Neural progenitor cell (in vitro differentiated cells): ENCODE measurements around the gene CENPC. TPM values are rescaled to one million over a fixed set of nuclear protein-coding genes. Genes with fewer than 3 reads are reported as not detected.

Experiments used
- DNase-seq: peaks from one replicate; pipeline ENCODE4 v3.0.0-alpha.2; 2016; ENCODE audit warnings: low spot score
- H2AFZ ChIP-seq: fragments of 200-600 bp; sonication (generic); replicated peaks from 2 replicates; pipeline ENCODE4 v1.6.1; 2016; ENCODE audit warnings: antibody characterized with exemption
- H3F3A ChIP-seq: fragments of 200-600 bp; sonication (generic); 2 replicates; pipeline ENCODE4 v1.6.1; 2016; ENCODE audit warnings: antibody characterized with exemption, low read depth
- H3K27ac ChIP-seq: fragments of 200-600 bp; sonication (generic); 2 replicates; pipeline ENCODE4 v1.5.1; 2016; ENCODE audit warnings: mild to moderate bottlenecking
- H3K27me3 ChIP-seq: fragments of 200-600 bp; sonication (generic); 2 replicates; pipeline ENCODE4 v1.6.1; 2016; ENCODE audit warnings: mild to moderate bottlenecking, moderate library complexity
- H3K36me3 ChIP-seq: fragments of 200-600 bp; sonication (generic); 2 replicates; pipeline ENCODE4 v1.5.1; 2016
- H3K4me1 ChIP-seq: fragments of 200-600 bp; sonication (generic); 2 replicates; pipeline ENCODE4 v1.6.1; 2016; ENCODE audit warnings: mixed run types
- H3K4me2 ChIP-seq: fragments of 200-600 bp; sonication (generic); 2 replicates; pipeline ENCODE4 v1.6.1; 2016
- H3K4me3 ChIP-seq: fragments of 200-600 bp; sonication (generic); 2 replicates; pipeline ENCODE4 v1.5.1; 2016
- H3K79me2 ChIP-seq: fragments of 200-600 bp; sonication (generic); 2 replicates; pipeline ENCODE4 v1.6.1; 2016; ENCODE audit warnings: low read depth
- H3K9ac ChIP-seq: fragments of 200-600 bp; sonication (generic); 2 replicates; pipeline ENCODE4 v1.6.1; 2016
- H3K9me3 ChIP-seq: fragments of 200-600 bp; sonication (generic); 2 replicates; pipeline ENCODE4 v1.5.1; 2016; ENCODE audit warnings: low read depth
- H4K20me1 ChIP-seq: fragments of 200-600 bp; sonication (generic); 2 replicates; pipeline ENCODE4 v1.6.1; 2016; ENCODE audit warnings: low read depth
- H3K27ac Mint-ChIP-seq: 3 replicates; pipeline ENCODE4 v1.8.0; 2021; ENCODE audit warnings: mixed read lengths
- H3K27me3 Mint-ChIP-seq: 2 replicates; pipeline ENCODE4 v1.8.0; 2022; ENCODE audit warnings: low read depth, mild to moderate bottlenecking, inconsistent platforms, moderate library complexity, mixed read lengths; ENCODE audit not compliant: insufficient read depth
- H3K36me3 Mint-ChIP-seq: 3 replicates; pipeline ENCODE4 v1.8.0; 2021; ENCODE audit warnings: mixed read lengths
- H3K4me1 Mint-ChIP-seq: 3 replicates; pipeline ENCODE4 v1.8.0; 2021; ENCODE audit warnings: mixed read lengths
- H3K4me3 Mint-ChIP-seq: 3 replicates; pipeline ENCODE4 v1.8.0; 2021; ENCODE audit warnings: mild to moderate bottlenecking, moderate library complexity, mixed read lengths
- H3K9me3 Mint-ChIP-seq: 3 replicates; pipeline ENCODE4 v1.8.0; 2020; ENCODE audit warnings: mixed read lengths
- CTCF ChIP-seq: fragments of 200-600 bp; sonication (generic); IDR thresholded peaks from 2 replicates; pipeline ENCODE4 v1.5.1; 2017; ENCODE audit warnings: antibody characterized with exemption, mild to moderate bottlenecking
- EZH2 ChIP-seq: fragments of 200-600 bp; sonication (generic); IDR thresholded peaks from 2 replicates; pipeline ENCODE4 v1.6.1; 2017; ENCODE audit warnings: antibody characterized with exemption, mild to moderate bottlenecking, moderate library complexity
- EZH2phosphoT487 ChIP-seq: fragments of 200-600 bp; sonication (generic); IDR thresholded peaks from 2 replicates; pipeline ENCODE4 v1.6.1; 2017; ENCODE audit warnings: antibody characterized with exemption
- total RNA-seq: library from RNA; depleted of rRNA; stranded (reverse); fragments of >200 nt; gene quantifications from 2 replicates; pipeline ENCODE4 v1.2.3, GENCODE V29; 2015; ENCODE audit warnings: low replicate concordance

Gene CENPC
- total RNA-seq, 1 donor from 2014 or later: 85.2 TPM

- peaks cover 42% of the 10 kb centered on the region for H3K36me3 Mint-ChIP-seq
- no peaks in the 10 kb centered on the region for H3K9me3 ChIP-seq
- H3K4me1 ChIP-seq: no peaks in the 10 kb centered on the region
- H3K4me2 ChIP-seq: no peak overlapping the region
- H3F3A ChIP-seq: no peaks in the 10 kb centered on the region
- peaks cover 9% of the 10 kb centered on the region for H3K9me3 Mint-ChIP-seq
- H3K4me1 Mint-ChIP-seq: no peaks in the 10 kb centered on the region
- no peaks in the 10 kb centered on the region for H3K27me3 ChIP-seq
- no peak overlapping the region for H2AFZ ChIP-seq
- no peak overlapping the region for H3K27ac ChIP-seq
- no peak overlapping the region for H3K9ac ChIP-seq
- peaks cover 8% of the 10 kb centered on the region for H3K36me3 ChIP-seq
- H3K4me3 Mint-ChIP-seq: no peak overlapping the region
- H3K27ac Mint-ChIP-seq: no peak overlapping the region
- no peak for TF ChIP-seq EZH2
- no peak for TF ChIP-seq EZH2phosphoT487
- TF ChIP-seq CTCF: no peak
- no peaks in the 10 kb centered on the region for H3K27me3 Mint-ChIP-seq
- no peak overlapping the region for H3K4me3 ChIP-seq
- DNase-seq: no peak
- peaks cover 5% of the 10 kb centered on the region for H4K20me1 ChIP-seq
- peaks cover 81% of the 10 kb centered on the region for H3K79me2 ChIP-seq
Measured at GRCh38 chr4:67522851-67523671, 22.2 kb downstream of the CENPC start.

GRCh38 chr4:67522230-67522629 lies 23.1 kb downstream of the CENPC start:
- no peak overlapping the region for H3K27ac Mint-ChIP-seq
- H2AFZ ChIP-seq: no peak overlapping the region

GRCh38 chr4:67521506-67521905 lies 23.8 kb downstream of the CENPC start:
- Histone ChIP-seq H4K20me1 (peaks cover 5% of the 10 kb centered on the region), H3K79me2 (peaks cover 68% of the 10 kb centered on the region), H3K4me3 (no peak overlapping the region), H3K4me1 (no peaks in the 10 kb centered on the region), H3F3A (no peaks in the 10 kb centered on the region), H2AFZ (no peak overlapping the region), H3K9me3 (no peaks in the 10 kb centered on the region), H3K4me2 (no peak overlapping the region), H3K27me3 (no peaks in the 10 kb centered on the region), H3K27ac (no peak overlapping the region), H3K36me3 (peaks cover 8% of the 10 kb centered on the region), H3K9ac (no peak overlapping the region)
- H3K9me3 Mint-ChIP-seq: peaks cover 9% of the 10 kb centered on the region
- no peaks in the 10 kb centered on the region for H3K4me1 Mint-ChIP-seq
- H3K27ac Mint-ChIP-seq: no peak overlapping the region
- no peaks in the 10 kb centered on the region for H3K27me3 Mint-ChIP-seq
- H3K4me3 Mint-ChIP-seq: no peak overlapping the region
- DNase-seq: no peak
- H3K36me3 Mint-ChIP-seq: peaks cover 40% of the 10 kb centered on the region
- TF ChIP-seq EZH2 (no peak), EZH2phosphoT487 (no peak), CTCF (no peak)

More at GRCh38 chr4:67522230-67522629, 23.1 kb downstream of the CENPC start:
- no peaks in the 10 kb centered on the region for H3K27me3 ChIP-seq
- no peaks in the 10 kb centered on the region for H3K9me3 ChIP-seq
- Mint-ChIP-seq H3K4me3 (no peak overlapping the region), H3K27me3 (no peaks in the 10 kb centered on the region), H3K4me1 (no peaks in the 10 kb centered on the region), H3K36me3 (peaks cover 40% of the 10 kb centered on the region), H3K9me3 (peaks cover 9% of the 10 kb centered on the region)
- no peak for TF ChIP-seq EZH2phosphoT487
- no peak for TF ChIP-seq EZH2
- TF ChIP-seq CTCF: no peak
- H3K4me2 ChIP-seq: no peak overlapping the region
- peaks cover 5% of the 10 kb centered on the region for H4K20me1 ChIP-seq
- H3K4me3 ChIP-seq: no peak overlapping the region
- H3F3A ChIP-seq: no peaks in the 10 kb centered on the region
- peaks cover 8% of the 10 kb centered on the region for H3K36me3 ChIP-seq
- peaks cover 73% of the 10 kb centered on the region for H3K79me2 ChIP-seq
- no peaks in the 10 kb centered on the region for H3K4me1 ChIP-seq
- no peak for DNase-seq
- no peak overlapping the region for H3K9ac ChIP-seq
- H3K27ac ChIP-seq: no peak overlapping the region
